ENCODE measurements around the gene CYBB. TPM values are rescaled to one million over a fixed set of nuclear protein-coding genes. Genes with fewer than 3 reads are reported as not detected.

CYBB gene
- polyA plus RNA-seq = 1 to 10 TPM in 1 of 2 donors, under 1 TPM in 1; 0.67 to 1.2 TPM

- H3K4me3 ChIP-seq (ENCODE audit: low read depth in 1 of 2, low read length in 2 of 2) = no peak within 1 kb of the TSS
- no peak within 1 kb of the TSS for H3K27ac ChIP-seq (ENCODE audit: low read depth in 2 of 2, low read length in 1 of 2)
- no peaks in the 10 kb centered on the region for H3K36me3 ChIP-seq (ENCODE audit: control insufficient read depth in 2 of 2, insufficient read depth in 2 of 2, low read length in 1 of 2)
- H3K9me3 ChIP-seq (ENCODE audit: control insufficient read depth in 2 of 2, insufficient read depth in 1 of 2, low read depth in 1 of 2, low read length in 1 of 2) = no peaks in the 10 kb centered on the region
- no peaks in the 10 kb centered on the region for H3K4me1 ChIP-seq (ENCODE audit: control insufficient read depth in 2 of 2, insufficient read depth in 2 of 2, low read length in 1 of 2)
- WGBS, 2 donors = 62 to 74% methylated on average over 2 of the region's 2 CpGs
- H3K27me3 ChIP-seq (ENCODE audit: control insufficient read depth in 1 of 2, insufficient read depth in 2 of 2, low read length in 2 of 2) = peaks cover 0 to 2% of the 10 kb centered on the region in 2 donors
Observed at GRCh38 chrX:37779857-37780256, at the start of gene CYBB. Gene CYBB (plus strand): TSS chrX:37780059. CDS start chrX:37780078, 19 bp downstream.

GRCh38 chrX:37745354-37745753 lies 34.5 kb upstream of the CYBB start:
- Histone ChIP-seq H3K9me3 (ENCODE audit: control insufficient read depth in 2 of 2, insufficient read depth in 1 of 2, low read depth in 1 of 2, low read length in 1 of 2) (no peaks in the 10 kb centered on the region), H3K36me3 (ENCODE audit: control insufficient read depth in 2 of 2, insufficient read depth in 2 of 2, low read length in 1 of 2) (no peaks in the 10 kb centered on the region), H3K27me3 (ENCODE audit: control insufficient read depth in 1 of 2, insufficient read depth in 2 of 2, low read length in 2 of 2) (no peaks in the 10 kb centered on the region), H3K27ac (ENCODE audit: low read depth in 2 of 2, low read length in 1 of 2) (no peak overlapping the region), H3K4me3 (ENCODE audit: low read depth in 1 of 2, low read length in 2 of 2) (no peak overlapping the region), H3K4me1 (ENCODE audit: control insufficient read depth in 2 of 2, insufficient read depth in 2 of 2, low read length in 1 of 2) (no peaks in the 10 kb centered on the region)
- WGBS, 2 donors = 22 to 23% methylated on average over 3 of the region's 3 CpGs

- WGBS, 2 donors = 71 to 91% methylated on average over 1 of the region's 1 CpG
- no peaks in the 10 kb centered on the region for H3K27me3 ChIP-seq (ENCODE audit: control insufficient read depth in 1 of 2, insufficient read depth in 2 of 2, low read length in 2 of 2)
- H3K36me3 ChIP-seq (ENCODE audit: control insufficient read depth in 2 of 2, insufficient read depth in 2 of 2, low read length in 1 of 2) = no peaks in the 10 kb centered on the region
- no peaks in the 10 kb centered on the region for H3K4me1 ChIP-seq (ENCODE audit: control insufficient read depth in 2 of 2, insufficient read depth in 2 of 2, low read length in 1 of 2)
- H3K9me3 ChIP-seq (ENCODE audit: control insufficient read depth in 2 of 2, insufficient read depth in 1 of 2, low read depth in 1 of 2, low read length in 1 of 2) = no peaks in the 10 kb centered on the region
- no peak overlapping the region for H3K27ac ChIP-seq (ENCODE audit: low read depth in 2 of 2, low read length in 1 of 2)
- H3K4me3 ChIP-seq (ENCODE audit: low read depth in 1 of 2, low read length in 2 of 2) = no peak overlapping the region
Observed at GRCh38 chrX:37745835-37746217, 34.0 kb upstream of the CYBB start.

- Histone ChIP-seq H3K9me3 (ENCODE audit: control insufficient read depth in 2 of 2, insufficient read depth in 1 of 2, low read depth in 1 of 2, low read length in 1 of 2) (no peaks in the 10 kb centered on the region), H3K36me3 (ENCODE audit: control insufficient read depth in 2 of 2, insufficient read depth in 2 of 2, low read length in 1 of 2) (no peaks in the 10 kb centered on the region), H3K4me1 (ENCODE audit: control insufficient read depth in 2 of 2, insufficient read depth in 2 of 2, low read length in 1 of 2) (no peaks in the 10 kb centered on the region), H3K4me3 (ENCODE audit: low read depth in 1 of 2, low read length in 2 of 2) (no peak overlapping the region), H3K27ac (ENCODE audit: low read depth in 2 of 2, low read length in 1 of 2) (no peak overlapping the region), H3K27me3 (ENCODE audit: control insufficient read depth in 1 of 2, insufficient read depth in 2 of 2, low read length in 2 of 2) (no peaks in the 10 kb centered on the region)
- 63 to 68% methylated on average over 7 of the region's 7 CpGs for WGBS, 2 donors
Observed at GRCh38 chrX:37746218-37746941, 33.5 kb upstream of the CYBB start.

GRCh38 chrX:37746951-37747350 lies 32.9 kb upstream of the CYBB start:
- Histone ChIP-seq H3K36me3 (ENCODE audit: control insufficient read depth in 2 of 2, insufficient read depth in 2 of 2, low read length in 1 of 2) (no peaks in the 10 kb centered on the region), H3K4me3 (ENCODE audit: low read depth in 1 of 2, low read length in 2 of 2) (no peak overlapping the region), H3K4me1 (ENCODE audit: control insufficient read depth in 2 of 2, insufficient read depth in 2 of 2, low read length in 1 of 2) (no peaks in the 10 kb centered on the region), H3K27ac (ENCODE audit: low read depth in 2 of 2, low read length in 1 of 2) (no peak overlapping the region), H3K9me3 (ENCODE audit: control insufficient read depth in 2 of 2, insufficient read depth in 1 of 2, low read depth in 1 of 2, low read length in 1 of 2) (no peaks in the 10 kb centered on the region), H3K27me3 (ENCODE audit: control insufficient read depth in 1 of 2, insufficient read depth in 2 of 2, low read length in 2 of 2) (no peaks in the 10 kb centered on the region)
- WGBS, 2 donors = 53 to 87% methylated on average over 1 of the region's 1 CpG

GRCh38 chrX:37752281-37752680 lies 27.6 kb upstream of the CYBB start:
- Histone ChIP-seq H3K9me3 (ENCODE audit: control insufficient read depth in 2 of 2, insufficient read depth in 1 of 2, low read depth in 1 of 2, low read length in 1 of 2) (no peaks in the 10 kb centered on the region), H3K4me3 (ENCODE audit: low read depth in 1 of 2, low read length in 2 of 2) (no peak overlapping the region), H3K36me3 (ENCODE audit: control insufficient read depth in 2 of 2, insufficient read depth in 2 of 2, low read length in 1 of 2) (no peaks in the 10 kb centered on the region), H3K27ac (ENCODE audit: low read depth in 2 of 2, low read length in 1 of 2) (no peak overlapping the region), H3K27me3 (ENCODE audit: control insufficient read depth in 1 of 2, insufficient read depth in 2 of 2, low read length in 2 of 2) (no peaks in the 10 kb centered on the region), H3K4me1 (ENCODE audit: control insufficient read depth in 2 of 2, insufficient read depth in 2 of 2, low read length in 1 of 2) (no peaks in the 10 kb centered on the region)
- 65 to 92% methylated on average over 2 of the region's 2 CpGs for WGBS, 2 donors

- Histone ChIP-seq H3K36me3 (ENCODE audit: control insufficient read depth in 2 of 2, insufficient read depth in 2 of 2, low read length in 1 of 2) (no peaks in the 10 kb centered on the region), H3K4me3 (ENCODE audit: low read depth in 1 of 2, low read length in 2 of 2) (no peak overlapping the region), H3K9me3 (ENCODE audit: control insufficient read depth in 2 of 2, insufficient read depth in 1 of 2, low read depth in 1 of 2, low read length in 1 of 2) (no peaks in the 10 kb centered on the region), H3K27me3 (ENCODE audit: control insufficient read depth in 1 of 2, insufficient read depth in 2 of 2, low read length in 2 of 2) (no peaks in the 10 kb centered on the region), H3K4me1 (ENCODE audit: control insufficient read depth in 2 of 2, insufficient read depth in 2 of 2, low read length in 1 of 2) (no peaks in the 10 kb centered on the region), H3K27ac (ENCODE audit: low read depth in 2 of 2, low read length in 1 of 2) (no peak overlapping the region)
Observed at GRCh38 chrX:37752936-37753335, 26.9 kb upstream of the CYBB start.

- H3K4me1 ChIP-seq (ENCODE audit: control insufficient read depth in 2 of 2, insufficient read depth in 2 of 2, low read length in 1 of 2) = no peaks in the 10 kb centered on the region
- H3K27ac ChIP-seq (ENCODE audit: low read depth in 2 of 2, low read length in 1 of 2) = no peak overlapping the region
- 71 to 80% methylated on average over 2 of the region's 2 CpGs for WGBS, 2 donors
Observed at GRCh38 chrX:37753384-37753783, 26.5 kb upstream of the CYBB start.

GRCh38 chrX:37754516-37754915 lies 25.3 kb upstream of the CYBB start:
- no peaks in the 10 kb centered on the region for H3K4me1 ChIP-seq (ENCODE audit: control insufficient read depth in 2 of 2, insufficient read depth in 2 of 2, low read length in 1 of 2)
- no peak overlapping the region for H3K27ac ChIP-seq (ENCODE audit: low read depth in 2 of 2, low read length in 1 of 2)
- H3K27me3 ChIP-seq (ENCODE audit: control insufficient read depth in 1 of 2, insufficient read depth in 2 of 2, low read length in 2 of 2) = no peaks in the 10 kb centered on the region
- H3K36me3 ChIP-seq (ENCODE audit: control insufficient read depth in 2 of 2, insufficient read depth in 2 of 2, low read length in 1 of 2) = no peaks in the 10 kb centered on the region
- no peak overlapping the region for H3K4me3 ChIP-seq (ENCODE audit: low read depth in 1 of 2, low read length in 2 of 2)
- 81 to 93% methylated on average over 2 of the region's 2 CpGs for WGBS, 2 donors
- no peaks in the 10 kb centered on the region for H3K9me3 ChIP-seq (ENCODE audit: control insufficient read depth in 2 of 2, insufficient read depth in 1 of 2, low read depth in 1 of 2, low read length in 1 of 2)

More at GRCh38 chrX:37753384-37753783, 26.5 kb upstream of the CYBB start:
- H3K27me3 ChIP-seq (ENCODE audit: control insufficient read depth in 1 of 2, insufficient read depth in 2 of 2, low read length in 2 of 2) = no peaks in the 10 kb centered on the region
- no peaks in the 10 kb centered on the region for H3K36me3 ChIP-seq (ENCODE audit: control insufficient read depth in 2 of 2, insufficient read depth in 2 of 2, low read length in 1 of 2)
- H3K4me3 ChIP-seq (ENCODE audit: low read depth in 1 of 2, low read length in 2 of 2) = no peak overlapping the region
- H3K9me3 ChIP-seq (ENCODE audit: control insufficient read depth in 2 of 2, insufficient read depth in 1 of 2, low read depth in 1 of 2, low read length in 1 of 2) = no peaks in the 10 kb centered on the region

- no peak overlapping the region for H3K27ac ChIP-seq (ENCODE audit: low read depth in 2 of 2, low read length in 1 of 2)
- H3K27me3 ChIP-seq (ENCODE audit: control insufficient read depth in 1 of 2, insufficient read depth in 2 of 2, low read length in 2 of 2) = no peaks in the 10 kb centered on the region
- no peaks in the 10 kb centered on the region for H3K9me3 ChIP-seq (ENCODE audit: control insufficient read depth in 2 of 2, insufficient read depth in 1 of 2, low read depth in 1 of 2, low read length in 1 of 2)
- H3K4me3 ChIP-seq (ENCODE audit: low read depth in 1 of 2, low read length in 2 of 2) = no peak overlapping the region
- H3K4me1 ChIP-seq (ENCODE audit: control insufficient read depth in 2 of 2, insufficient read depth in 2 of 2, low read length in 1 of 2) = no peaks in the 10 kb centered on the region
- no peaks in the 10 kb centered on the region for H3K36me3 ChIP-seq (ENCODE audit: control insufficient read depth in 2 of 2, insufficient read depth in 2 of 2, low read length in 1 of 2)
Observed at GRCh38 chrX:37755025-37755424, 24.8 kb upstream of the CYBB start.

All from esophagus (tissue), 2 donors.